ACC112 (cell line): Measurements from ENCODE around the gene KDF1.

Source experiments
- H2AFZ ChIP-seq: fragments of 200-600 bp; sonication (generic); one replicate; pipeline ENCODE4 v1.6.0; 2017; ENCODE audit warnings: antibody characterized with exemption, low read length; ENCODE audit not compliant: unreplicated experiment
- H3K27ac ChIP-seq: fragments of 200-600 bp; sonication (generic); 2 replicates; pipeline ENCODE4 v1.5.1; 2014; ENCODE audit warnings: low read depth, mild to moderate bottlenecking, antibody characterized with exemption, low read length, moderate library complexity
- H3K27me3 ChIP-seq: fragments of 200-600 bp; sonication (generic); 2 replicates; pipeline ENCODE4 v1.6.1; 2014; ENCODE audit warnings: mild to moderate bottlenecking, antibody characterized with exemption, low read length, moderate library complexity, mixed read lengths; ENCODE audit not compliant: insufficient read depth
- H3K36me3 ChIP-seq: fragments of 200-600 bp; sonication (generic); 2 replicates; pipeline ENCODE4 v1.6.1; 2016; ENCODE audit warnings: mild to moderate bottlenecking, antibody characterized with exemption, low read length, moderate library complexity, mixed read lengths; ENCODE audit not compliant: insufficient read depth
- H3K4me1 ChIP-seq: fragments of 200-600 bp; sonication (generic); one replicate; pipeline ENCODE4 v1.6.1; 2016; ENCODE audit warnings: low read length, mixed read lengths; ENCODE audit not compliant: insufficient read depth, unreplicated experiment, control insufficient read depth
- H3K4me3 ChIP-seq: fragments of 200-600 bp; sonication (generic); 2 replicates; pipeline ENCODE4 v1.5.1; 2014; ENCODE audit warnings: mild to moderate bottlenecking, low read depth, low read length
- H3K79me2 ChIP-seq: fragments of 200-600 bp; sonication (generic); one replicate; pipeline ENCODE4 v1.6.0; 2016; ENCODE audit warnings: low read length; ENCODE audit not compliant: control insufficient read depth, unreplicated experiment, insufficient read depth

Gene KDF1

GRCh38 chr1:26913389-26913753, 46.9 kb downstream of the KDF1 start:
- no peaks in the 10 kb centered on the region for H3K36me3 ChIP-seq
- H3K27ac ChIP-seq: no peak overlapping the region
- H2AFZ ChIP-seq: no peak overlapping the region
- H3K4me3 ChIP-seq: no peak overlapping the region
- no peaks in the 10 kb centered on the region for H3K27me3 ChIP-seq
- H3K4me1 ChIP-seq: no peaks in the 10 kb centered on the region
- no peaks in the 10 kb centered on the region for H3K79me2 ChIP-seq

- Histone ChIP-seq H3K27ac (no peak overlapping the region), H3K4me3 (no peak overlapping the region), H3K4me1 (peaks cover 9% of the 10 kb centered on the region), H3K79me2 (no peaks in the 10 kb centered on the region), H3K27me3 (no peaks in the 10 kb centered on the region), H3K36me3 (no peaks in the 10 kb centered on the region), H2AFZ (no peak overlapping the region)
Observed at GRCh38 chr1:26912147-26912490, 48.1 kb downstream of the KDF1 start.

DNA sequence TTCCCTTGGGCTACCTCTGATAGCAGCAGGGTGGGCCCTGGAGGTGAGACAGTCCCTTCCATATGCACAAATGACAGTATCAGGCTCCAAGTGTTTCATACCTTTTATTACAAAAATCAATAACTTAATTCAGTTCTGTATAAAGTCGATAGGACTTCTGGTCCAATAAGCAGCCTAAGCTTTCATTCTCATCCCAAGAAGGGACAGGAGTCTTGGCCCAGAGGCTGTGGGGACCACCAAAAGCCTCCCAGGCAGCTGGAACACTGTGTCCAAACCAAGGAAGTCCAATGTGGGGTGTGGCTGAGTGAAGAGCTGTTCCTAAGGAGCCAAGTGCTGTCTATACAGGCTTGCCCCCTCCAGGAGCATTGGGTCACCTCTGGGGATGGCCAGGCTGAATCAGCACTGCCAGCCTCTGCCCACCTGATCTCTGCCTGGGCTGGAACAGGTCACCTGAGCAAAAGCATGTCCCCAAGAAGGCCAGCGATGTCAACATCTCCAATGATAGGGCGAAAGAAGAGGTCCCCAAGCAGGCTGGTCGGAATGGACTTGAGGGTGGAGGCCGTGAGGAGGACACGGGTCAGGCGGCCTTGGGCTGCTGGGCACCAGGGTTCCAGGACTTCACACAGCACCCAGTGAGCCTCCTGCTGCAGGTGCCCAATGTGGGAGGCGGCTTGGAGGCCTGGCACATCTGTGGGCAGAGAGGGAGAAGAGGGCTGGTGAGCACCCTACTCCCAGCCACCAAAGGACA, 48.7 kb downstream of the KDF1 start:
- no peak overlapping the region for H2AFZ ChIP-seq
- H3K27me3 ChIP-seq: no peaks in the 10 kb centered on the region
- H3K79me2 ChIP-seq: no peaks in the 10 kb centered on the region
- no peak overlapping the region for H3K27ac ChIP-seq
- H3K36me3 ChIP-seq: no peaks in the 10 kb centered on the region
- no peak overlapping the region for H3K4me3 ChIP-seq
- H3K4me1 ChIP-seq: peaks cover 11% of the 10 kb centered on the region

DNA sequence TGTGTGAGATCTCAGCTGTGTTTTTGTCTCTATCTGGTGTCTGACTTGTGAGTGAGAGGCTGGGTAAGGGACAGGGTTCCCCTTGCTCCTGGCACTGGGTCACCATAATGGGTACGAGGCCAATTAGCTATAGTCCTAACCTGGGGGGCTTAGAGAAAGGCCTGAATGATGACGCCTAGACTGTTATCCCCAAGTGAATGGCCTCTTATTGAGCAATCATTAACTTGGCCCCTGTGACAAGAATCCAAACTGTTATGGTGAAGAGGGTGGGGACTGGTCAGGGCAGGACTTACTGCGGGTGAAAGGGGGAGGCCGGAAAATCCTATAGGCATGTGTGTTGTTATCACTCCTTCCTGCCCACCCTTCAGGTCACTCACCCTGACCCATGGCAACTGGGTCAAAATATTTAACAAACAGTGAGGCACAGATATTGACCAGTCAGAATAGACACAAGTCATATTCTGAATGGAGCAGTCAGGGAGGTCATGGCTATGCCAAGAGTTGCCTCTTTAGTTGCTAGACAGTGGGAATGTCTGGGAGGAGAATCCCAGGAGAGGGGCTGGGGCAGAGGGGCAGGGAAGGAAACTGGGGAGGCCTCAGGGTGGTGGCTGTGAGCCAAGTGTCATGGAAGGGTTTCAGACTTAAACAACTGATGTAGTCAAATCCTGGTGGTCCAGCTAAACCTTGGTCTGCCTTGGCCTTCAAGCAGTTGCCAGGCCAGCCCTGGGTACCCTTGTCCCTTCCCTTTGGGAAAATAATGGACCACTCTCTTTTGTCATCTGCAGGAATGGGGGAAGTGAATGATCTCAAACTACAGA, 49.7 kb downstream of the KDF1 start:
- Histone ChIP-seq H3K4me1 (peaks cover 11% of the 10 kb centered on the region), H3K36me3 (no peaks in the 10 kb centered on the region), H3K4me3 (no peak overlapping the region), H3K79me2 (no peaks in the 10 kb centered on the region), H3K27ac (no peak overlapping the region), H3K27me3 (no peaks in the 10 kb centered on the region), H2AFZ (no peak overlapping the region)

- Histone ChIP-seq H3K79me2 (no peaks in the 10 kb centered on the region), H3K4me3 (no peak overlapping the region), H2AFZ (no peak overlapping the region), H3K27me3 (no peaks in the 10 kb centered on the region), H3K4me1 (peaks cover 11% of the 10 kb centered on the region), H3K36me3 (no peaks in the 10 kb centered on the region), H3K27ac (no peak overlapping the region)
Observed at GRCh38 chr1:26909951-26910342, 50.3 kb downstream of the KDF1 start.

GRCh38 chr1:26907071-26907917, 53.0 kb downstream of the KDF1 start:
- Histone ChIP-seq H2AFZ (no peak overlapping the region), H3K27ac (peak overlapping the region; percentile 14; the same call in 1 of the 2 replicates), H3K27me3 (no peaks in the 10 kb centered on the region), H3K4me3 (no peak overlapping the region), H3K4me1 (peaks cover 11% of the 10 kb centered on the region), H3K36me3 (no peaks in the 10 kb centered on the region), H3K79me2 (no peaks in the 10 kb centered on the region)

- Histone ChIP-seq H3K4me1 (peaks cover 15% of the 10 kb centered on the region), H2AFZ (peak overlapping the region; percentile 99), H3K79me2 (peaks cover 22% of the 10 kb centered on the region), H3K36me3 (no peaks in the 10 kb centered on the region), H3K27ac (peak overlapping the region; percentile 85), H3K4me3 (peak overlapping the region; percentile 98), H3K27me3 (no peaks in the 10 kb centered on the region)
Observed at GRCh38 chr1:26900815-26901511, 59.3 kb downstream of the KDF1 start.

- H3K27ac ChIP-seq: peak within 1 kb of the TSS; percentile 85
- H3K27me3 ChIP-seq: no peaks in the 10 kb centered on the region
- peak within 1 kb of the TSS; percentile 98 for H3K4me3 ChIP-seq
- H2AFZ ChIP-seq: peak within 1 kb of the TSS; percentile 99
- H3K4me1 ChIP-seq: peaks cover 15% of the 10 kb centered on the region
- H3K79me2 ChIP-seq: peaks cover 24% of the 10 kb centered on the region
- no peaks in the 10 kb centered on the region for H3K36me3 ChIP-seq
Observed at GRCh38 chr1:26900001-26900814, 60.1 kb downstream of the KDF1 start, which contains the start of gene GPATCH3. TSS of gene GPATCH3 (minus strand) at chr1:26900467. CDS start at chr1:26900442, 25 bp downstream.
